DND-41 (cell line): ENCODE measurements around the gene SLC35A4.

Experiments
- CTCF ChIP-seq: IDR thresholded peaks from 2 replicates; pipeline ENCODE4 v1.5.1; 2012; ENCODE audit warnings: borderline replicate concordance, low read length, moderate library complexity, mild to moderate bottlenecking; ENCODE audit not compliant: poor library complexity, severe bottlenecking; ENCODE audit errors: extremely low read depth
- EZH2 ChIP-seq: IDR thresholded peaks from 3 replicates; pipeline ENCODE4 v1.6.1; 2012; ENCODE audit warnings: borderline replicate concordance, low read depth, mild to moderate bottlenecking, moderate library complexity, low read length, inconsistent platforms; ENCODE audit not compliant: severe bottlenecking

- TF ChIP-seq CTCF (no peak), EZH2 (no peak)
Measured at GRCh38 chr5:140556438-140556837, 8.2 kb upstream of the SLC35A4 start.
